Body of pancreas (tissue), 4 donors: ENCODE data around the gene SEMA5B. TPM values are rescaled to one million over a fixed set of nuclear protein-coding genes. Genes with fewer than 3 reads are reported as not detected.
A peak's percentile ranks its signal among the peaks of the same experiment; 100 is the strongest.

ENCODE experiments used
- ATAC-seq: fragments of 150-250 bp; one replicate; pipeline ENCODE4 v1.9.1; 2016
- DNase-seq, 4 donors: peaks; one replicate each; pipeline ENCODE4 v3.0.0-alpha.2; 2019
- H3K27ac ChIP-seq, 4 donors: fragments of 200-600 bp; sonication (generic); 1 replicate in 3 of 4; 2 replicates in 1 of 4; pipeline versions ENCODE4 v1.5.1 to v1.6.1; 2016 to 2019; ENCODE audit warnings: mild to moderate bottlenecking in 1 of 4, mixed read lengths in 1 of 4, moderate library complexity in 1 of 4
- H3K27me3 ChIP-seq, 2 donors: fragments of 200-600 bp; sonication (generic); one replicate each; pipeline ENCODE4 v1.6.0; 2016; ENCODE audit warnings: mild to moderate bottlenecking in 1 of 2
- H3K36me3 ChIP-seq, 2 donors: fragments of 200-600 bp; sonication (generic); replicated peaks in 1 of 2; 2 replicates each; pipeline ENCODE4 v1.5.1; 2016; ENCODE audit warnings: low read depth in 2 of 2; ENCODE audit not compliant: insufficient read depth in 1 of 2
- H3K4me1 ChIP-seq: fragments of 200-600 bp; sonication (generic); one replicate; pipeline ENCODE4 v1.6.0; 2016
- H3K4me3 ChIP-seq, 2 donors: fragments of 200-600 bp; sonication (generic); 1 replicate in 1 of 2; 2 replicates in 1 of 2; pipeline ENCODE4 v1.5.1; 2016 to 2019
- H3K9me3 ChIP-seq, 3 donors: fragments of 200-600 bp; sonication (generic); 1 replicate in 2 of 3; 2 replicates in 1 of 3; pipeline ENCODE4 v1.5.1; 2016
- CTCF ChIP-seq, 7 experiments: fragments of 450-650 bp in 4 of 7; fragments of 200-600 bp in 3 of 7; sonication (generic) in 3 of 7; IDR thresholded peaks; one replicate each; pipeline ENCODE4 v1.5.1; 2016 to 2019; ENCODE audit warnings: antibody characterized with exemption in 7 of 7
- POLR2A ChIP-seq, 3 donors: fragments of 450-650 bp; IDR thresholded peaks; one replicate each; pipeline ENCODE4 v1.6.1; 2016; ENCODE audit warnings: antibody characterized with exemption in 3 of 3, mild to moderate bottlenecking in 2 of 3
- WGBS, 2 donors: methylation state at CpG; one replicate each; pipeline ENCODE4 v1.1.5; 2017; 5-methylcytosine and 5-hydroxymethylcytosine counted together
- intact Hi-C: fragments of 100-400 bp; cut with DNase I; formaldehyde crosslinking; loops from one replicate; pipeline ENCODE4 v1.15.1; 2023
- total RNA-seq, 2 donors: library from RNA; depleted of rRNA; stranded (reverse); fragments of >200 nt; gene quantifications; one replicate each; pipeline ENCODE4 v1.1.0, GENCODE V29; 2016

Gene SEMA5B
- total RNA-seq, 2 donors from 2014 or later = 1.0 to 15.2 TPM

- H3K27me3 ChIP-seq = no peaks in the 10 kb centered on the region
- H3K4me1 ChIP-seq = peaks cover 14% of the 10 kb centered on the region
- peak overlapping the region; percentile 25 to 65 (median 51) for H3K27ac ChIP-seq
- intact Hi-C loops = no loop called here
- WGBS, 2 donors = 44 to 59% methylated on average over 7 of the region's 7 CpGs
- peak in 1 of 4 donors; percentile 16 for DNase-seq
- no peaks in the 10 kb centered on the region for H3K36me3 ChIP-seq
- no peak overlapping the region for H3K4me3 ChIP-seq
- no peak for TF ChIP-seq POLR2A (IDR thresholded peaks at IDR 0.05)
- TF ChIP-seq CTCF (IDR thresholded peaks at IDR 0.05) = no peak
- ATAC-seq = peak; percentile 63
- H3K9me3 ChIP-seq = no peaks in the 10 kb centered on the region
Observed at GRCh38 chr3:122957707-122958689, 69.6 kb downstream of the SEMA5B start.

- Histone ChIP-seq H3K27me3 (no peaks in the 10 kb centered on the region), H3K4me1 (peaks cover 14% of the 10 kb centered on the region), H3K27ac (peak overlapping the region in 1 of 4 donors; percentile 56), H3K4me3 (no peak overlapping the region), H3K36me3 (no peaks in the 10 kb centered on the region), H3K9me3 (no peaks in the 10 kb centered on the region)
- TF ChIP-seq CTCF (IDR thresholded peaks at IDR 0.05) = no peak
- no peak for TF ChIP-seq POLR2A (IDR thresholded peaks at IDR 0.05)
- no peak for DNase-seq
- no peak for ATAC-seq
- WGBS, 2 donors = 74 to 81% methylated on average over 15 of the region's 15 CpGs
- intact Hi-C loops = no loop called here
Observed at GRCh38 chr3:122956693-122957455, 70.7 kb downstream of the SEMA5B start.

GRCh38 chr3:122955916-122956692 lies 71.5 kb downstream of the SEMA5B start:
- Histone ChIP-seq H3K4me1 (peaks cover 14% of the 10 kb centered on the region), H3K4me3 (no peak overlapping the region), H3K27me3 (no peaks in the 10 kb centered on the region), H3K9me3 (no peaks in the 10 kb centered on the region), H3K36me3 (no peaks in the 10 kb centered on the region), H3K27ac (no peak overlapping the region)
- DNase-seq (no peak), ATAC-seq (no peak)
- 85% methylated on average over 19 to 20 of the region's 20 CpGs for WGBS, 2 donors
- intact Hi-C loops = no loop called here
- TF ChIP-seq CTCF (IDR thresholded peaks at IDR 0.05) (no peak), POLR2A (IDR thresholded peaks at IDR 0.05) (no peak)

- TF ChIP-seq CTCF (IDR thresholded peaks at IDR 0.05) (no peak), POLR2A (IDR thresholded peaks at IDR 0.05) (no peak)
- intact Hi-C loops = no loop called here
- DNase-seq = no peak
- no peaks in the 10 kb centered on the region for H3K27me3 ChIP-seq
- H3K36me3 ChIP-seq = no peaks in the 10 kb centered on the region
- H3K9me3 ChIP-seq = no peaks in the 10 kb centered on the region
- H3K4me1 ChIP-seq = peaks cover 7% of the 10 kb centered on the region
- 71 to 75% methylated on average over 3 of the region's 3 CpGs for WGBS, 2 donors
- ATAC-seq = no peak
- H3K27ac ChIP-seq = no peak overlapping the region
- H3K4me3 ChIP-seq = no peak overlapping the region
Observed at GRCh38 chr3:122952520-122952919, 75.0 kb downstream of the SEMA5B start.
